Smooth muscle cell (in vitro differentiated cells): ENCODE data around the gene APH1B. TPM values are rescaled to one million over a fixed set of nuclear protein-coding genes. Genes with fewer than 3 reads are reported as not detected.

Experiments used
- DNase-seq: peaks from one replicate; lab custom pipeline; 2025; ENCODE audit not compliant: unreplicated experiment; lab: John Stamatoyannopoulos, UW
- H2AFZ ChIP-seq: fragments of 200-600 bp; sonication (generic); 2 replicates; pipeline ENCODE4 v1.6.0; 2016; ENCODE audit warnings: antibody characterized with exemption, low read depth, mild to moderate bottlenecking
- H3F3A ChIP-seq: fragments of 200-600 bp; sonication (generic); 2 replicates; pipeline ENCODE4 v1.6.0; 2017; ENCODE audit warnings: antibody characterized with exemption, low read depth
- H3K27ac ChIP-seq: fragments of 200-600 bp; sonication (generic); 2 replicates; pipeline ENCODE4 v1.5.1; 2016; ENCODE audit warnings: low read depth, mild to moderate bottlenecking
- H3K27me3 ChIP-seq: fragments of 200-600 bp; sonication (generic); 2 replicates; pipeline ENCODE4 v1.6.1; 2016; ENCODE audit warnings: low read depth, mild to moderate bottlenecking
- H3K36me3 ChIP-seq: fragments of 200-600 bp; sonication (generic); 2 replicates; pipeline ENCODE4 v1.5.1; 2016; ENCODE audit warnings: low read depth
- H3K4me1 ChIP-seq: fragments of 200-600 bp; sonication (generic); 2 replicates; pipeline ENCODE4 v1.5.1; 2016; ENCODE audit warnings: low read depth
- H3K4me2 ChIP-seq: fragments of 200-600 bp; sonication (generic); 2 replicates; pipeline ENCODE4 v1.6.0; 2016; ENCODE audit warnings: mild to moderate bottlenecking
- H3K4me3 ChIP-seq: fragments of 200-600 bp; sonication (generic); 2 replicates; pipeline ENCODE4 v1.5.1; 2016; ENCODE audit warnings: mild to moderate bottlenecking
- H3K79me2 ChIP-seq: fragments of 200-600 bp; sonication (generic); 2 replicates; pipeline ENCODE4 v1.6.0; 2016; ENCODE audit warnings: low read depth, mild to moderate bottlenecking
- H3K9ac ChIP-seq: fragments of 200-600 bp; sonication (generic); 2 replicates; pipeline ENCODE4 v1.6.0; 2016; ENCODE audit warnings: low read depth
- H3K9me3 ChIP-seq: fragments of 200-600 bp; sonication (generic); replicated peaks from 2 replicates; pipeline ENCODE4 v1.5.1; 2016; ENCODE audit warnings: low read depth
- H4K20me1 ChIP-seq: fragments of 200-600 bp; sonication (generic); 2 replicates; pipeline ENCODE4 v1.6.0; 2016; ENCODE audit warnings: low read depth
- CTCF ChIP-seq: fragments of 200-600 bp; sonication (generic); IDR thresholded peaks from 2 replicates; pipeline ENCODE4 v1.5.1; 2017; ENCODE audit warnings: borderline replicate concordance, mild to moderate bottlenecking, antibody characterized with exemption; ENCODE audit not compliant: insufficient read depth, poor library complexity, severe bottlenecking
- WGBS: methylation state at CpG from one replicate; pipeline ENCODE4 v1.1.7; 2016; ENCODE audit warnings: low lambda C conversion rate; 5-methylcytosine and 5-hydroxymethylcytosine counted together
- polyA plus RNA-seq: library from polyadenylated mRNA; unstranded; fragments of >200 nt; fragmentation: Nextera tagmentation; extraction: Ambion mirVana; gene quantifications from 2 replicates; pipeline ENCODE4 v1.2.1, GENCODE V29; 2016
- total RNA-seq: library from RNA; depleted of rRNA; stranded (reverse); fragments of >200 nt; gene quantifications from 2 replicates; pipeline ENCODE4 v1.2.3, GENCODE V29; 2014

The APH1B gene
- total and polyA plus RNA-seq, 2 experiments from 2014 or later: 14.3 to 15.5 TPM

- H3K4me1 ChIP-seq: peaks cover 2% of the 10 kb centered on the region
- no peaks in the 10 kb centered on the region for H3K79me2 ChIP-seq
- no peaks in the 10 kb centered on the region for H3K36me3 ChIP-seq
- no peak for DNase-seq
- no peak overlapping the region for H3K4me2 ChIP-seq
- TF ChIP-seq CTCF: no peak
- H4K20me1 ChIP-seq: no peaks in the 10 kb centered on the region
- H3F3A ChIP-seq: peaks cover 8% of the 10 kb centered on the region
- H3K27ac ChIP-seq: peak overlapping the region; percentile 79
- H3K27me3 ChIP-seq: no peaks in the 10 kb centered on the region
- H3K4me3 ChIP-seq: no peak overlapping the region
- H2AFZ ChIP-seq: no peak overlapping the region
- WGBS: 26% methylated on average over 4 of the region's 4 CpGs
- H3K9me3 ChIP-seq: no peaks in the 10 kb centered on the region
- no peak overlapping the region for H3K9ac ChIP-seq
These were observed 27.0 kb upstream of the APH1B start for GRCh38 chr15:63250312-63250965.

- Histone ChIP-seq H3K4me2 (no peak overlapping the region), H3F3A (peaks cover 12% of the 10 kb centered on the region), H3K79me2 (no peaks in the 10 kb centered on the region), H4K20me1 (no peaks in the 10 kb centered on the region), H2AFZ (no peak overlapping the region), H3K27me3 (no peaks in the 10 kb centered on the region), H3K4me1 (peaks cover 15% of the 10 kb centered on the region), H3K9me3 (no peaks in the 10 kb centered on the region), H3K36me3 (no peaks in the 10 kb centered on the region), H3K4me3 (no peak overlapping the region), H3K27ac (peak overlapping the region; percentile 79), H3K9ac (no peak overlapping the region)
- TF ChIP-seq CTCF: no peak
- DNase-seq: no peak
- 93% methylated on average over 2 of the region's 2 CpGs for WGBS
These were observed 25.7 kb upstream of the APH1B start for GRCh38 chr15:63251701-63252100.

- 100% methylated on average over 2 of the region's 2 CpGs for WGBS
- H3K36me3 ChIP-seq: no peaks in the 10 kb centered on the region
- H3K27ac ChIP-seq: no peak overlapping the region
These were observed 25.1 kb upstream of the APH1B start for GRCh38 chr15:63252292-63252691.

More at GRCh38 chr15:63252292-63252691, 25.1 kb upstream of the APH1B start:
- peaks cover 12% of the 10 kb centered on the region for H3F3A ChIP-seq
- H3K4me1 ChIP-seq: peaks cover 20% of the 10 kb centered on the region
- no peak for TF ChIP-seq CTCF
- H3K27me3 ChIP-seq: no peaks in the 10 kb centered on the region
- H2AFZ ChIP-seq: no peak overlapping the region
- no peak overlapping the region for H3K9ac ChIP-seq
- no peaks in the 10 kb centered on the region for H4K20me1 ChIP-seq
- no peaks in the 10 kb centered on the region for H3K9me3 ChIP-seq
- no peak overlapping the region for H3K4me3 ChIP-seq
- DNase-seq: no peak
- no peaks in the 10 kb centered on the region for H3K79me2 ChIP-seq
- no peak overlapping the region for H3K4me2 ChIP-seq
